Measurements from ENCODE around the gene MRPL27.

Gene MRPL27

DNA sequence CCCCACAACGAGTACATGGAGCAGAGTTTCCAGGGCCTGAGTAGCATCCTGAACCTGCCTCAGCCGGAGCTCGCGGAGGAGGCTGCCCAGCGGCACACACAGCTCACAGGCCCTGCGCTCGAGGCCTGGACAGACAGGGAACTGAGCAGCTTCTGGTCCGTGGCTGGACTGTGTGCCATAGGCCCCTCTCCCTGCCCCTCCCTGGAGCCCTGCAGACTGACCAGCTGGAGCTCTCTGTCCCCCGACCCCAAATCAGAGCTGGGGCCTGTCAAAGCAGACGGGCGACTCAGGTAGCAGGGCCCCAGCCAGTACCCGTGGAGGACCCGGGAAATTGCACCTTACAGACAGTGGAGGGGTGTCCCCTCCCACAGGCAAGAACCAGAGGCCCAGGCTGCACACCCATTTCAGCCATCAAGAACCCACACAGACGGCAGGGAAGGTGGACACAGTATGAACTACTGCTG, 13.0 kb downstream of the MRPL27 start:
- DNase-seq, result no peak

DNA sequence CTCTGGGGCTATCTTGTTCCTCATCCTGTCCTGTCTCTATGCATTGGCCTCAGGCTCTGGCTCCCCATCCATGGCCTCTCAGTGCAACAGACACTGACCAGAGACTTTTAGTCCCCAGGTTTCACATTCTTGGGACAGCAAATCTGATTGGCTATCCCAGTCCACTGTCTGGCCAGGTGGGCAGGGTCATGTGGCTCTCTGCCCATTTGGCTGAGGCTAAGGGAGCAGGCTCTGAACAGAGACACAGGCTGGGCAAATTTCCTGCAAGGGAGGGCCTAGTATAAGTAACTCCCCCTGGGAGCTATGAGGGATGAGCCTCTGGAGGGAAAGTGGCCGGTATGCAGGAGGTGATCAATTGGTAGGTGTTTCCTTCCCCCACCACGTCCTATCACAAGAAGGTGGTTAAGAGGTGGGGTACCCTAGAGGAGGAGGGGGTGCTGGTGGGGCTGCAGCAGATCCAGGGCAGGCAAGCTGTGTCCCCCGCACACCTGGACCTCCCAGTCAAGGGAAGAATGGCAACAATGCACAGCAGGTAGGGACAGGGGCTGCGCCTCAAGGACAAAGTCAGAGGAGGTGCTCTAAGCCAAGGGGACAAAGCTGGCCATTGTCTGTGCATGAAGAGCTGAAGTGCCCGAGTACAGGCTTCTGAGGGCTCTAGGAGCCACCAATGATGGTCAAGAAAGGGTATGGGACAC, 13.8 kb downstream of the MRPL27 start:
- no peak for DNase-seq

DNA sequence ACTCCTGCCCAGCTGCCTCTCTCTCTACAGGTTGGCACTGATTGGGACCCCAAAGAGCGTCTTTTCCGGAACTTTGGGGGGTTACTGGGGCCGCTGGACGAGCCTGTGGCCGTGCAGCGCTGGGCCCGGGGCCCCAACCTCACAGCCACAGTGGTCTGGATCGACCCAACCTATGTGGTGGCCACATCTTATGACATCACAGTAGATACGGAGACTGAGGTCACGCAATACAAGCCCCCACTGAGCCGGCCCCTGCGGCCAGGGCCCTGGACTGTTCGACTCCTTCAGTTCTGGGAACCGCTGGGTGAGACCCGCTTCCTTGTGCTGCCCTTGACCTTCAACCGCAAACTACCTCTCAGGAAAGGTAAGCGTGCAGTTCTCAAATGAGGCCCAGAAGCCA, 14.8 kb downstream of the MRPL27 start:
- DNase-seq, result no peak

DNA sequence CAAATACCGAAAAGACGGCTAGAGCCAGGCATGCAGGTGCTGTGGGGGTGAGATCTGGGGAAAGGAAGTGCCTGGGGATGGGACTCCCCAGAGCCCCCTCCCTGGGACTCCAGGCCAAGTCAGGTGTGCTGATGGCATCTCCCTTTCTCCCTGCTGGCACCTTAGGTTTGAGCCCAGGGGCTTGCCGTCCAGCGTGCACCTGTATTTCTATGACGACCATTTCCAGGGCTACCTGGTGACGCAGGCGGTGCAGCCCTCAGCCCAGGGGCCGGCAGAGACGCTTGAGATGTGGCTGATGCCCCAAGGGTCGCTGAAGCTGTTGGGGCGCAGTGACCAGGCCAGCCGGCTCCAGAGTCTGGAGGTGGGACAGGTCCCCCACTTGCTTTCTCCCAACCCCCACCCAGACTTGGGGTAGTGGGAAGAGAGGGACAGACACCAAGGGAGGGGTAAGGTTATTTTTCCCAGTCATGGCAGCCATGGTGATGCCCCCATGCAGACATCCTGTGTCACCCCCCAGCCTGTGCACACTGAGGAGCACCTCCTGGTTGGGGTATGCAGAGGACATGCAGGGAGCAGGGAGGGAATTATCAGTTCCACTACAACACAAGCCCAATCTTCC, 16.0 kb downstream of the MRPL27 start:
- no peak for DNase-seq

DNA sequence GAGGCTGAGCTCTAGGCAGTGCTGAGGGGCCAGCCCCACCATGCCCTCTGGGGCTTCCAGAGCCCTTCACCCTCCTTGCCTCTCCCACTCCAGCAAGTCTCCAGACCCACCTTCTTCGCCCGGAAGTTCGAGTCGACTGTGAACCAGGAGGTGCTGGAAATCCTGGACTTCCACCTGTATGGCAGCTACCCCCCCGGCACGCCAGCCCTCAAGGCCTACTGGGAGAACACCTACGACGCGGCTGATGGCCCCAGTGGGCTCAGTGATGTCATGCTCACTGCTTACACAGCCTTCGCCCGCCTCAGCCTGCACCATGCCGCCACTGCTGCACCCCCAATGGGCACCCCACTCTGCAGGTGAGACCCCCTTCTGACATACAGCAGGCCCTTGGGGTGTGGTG, 16.6 kb downstream of the MRPL27 start:
- DNase-seq, result no peak

DNA sequence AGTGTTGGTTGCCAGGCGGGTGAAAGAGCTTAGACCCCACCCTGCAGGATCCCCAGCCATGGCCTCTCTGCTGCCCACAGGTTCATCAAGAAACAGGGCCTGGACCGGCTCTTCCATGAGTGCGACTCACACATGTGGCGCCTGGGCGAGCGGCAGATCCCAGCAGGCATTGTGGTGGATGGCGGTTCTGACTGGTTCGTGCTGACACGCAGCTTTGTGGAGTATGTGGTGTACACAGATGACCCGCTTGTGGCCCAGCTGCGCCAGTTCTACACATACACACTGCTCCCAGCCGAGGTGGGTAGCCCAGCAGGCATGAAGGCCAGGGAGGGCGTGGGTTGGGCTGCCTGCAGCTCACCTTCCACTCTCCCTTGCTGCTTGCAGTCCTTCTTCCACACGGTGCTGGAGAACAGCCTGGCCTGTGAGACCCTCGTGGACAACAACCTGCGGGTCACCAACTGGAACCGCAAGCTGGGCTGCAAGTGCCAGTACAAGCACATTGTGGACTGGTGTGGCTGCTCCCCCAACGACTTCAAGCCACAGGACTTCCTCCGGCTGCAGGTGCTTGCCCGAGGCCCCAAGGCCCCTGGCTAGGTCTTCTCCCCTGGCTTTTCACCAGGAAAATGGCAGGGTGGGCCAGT, 17.2 kb downstream of the MRPL27 start:
- no peak for DNase-seq

DNA sequence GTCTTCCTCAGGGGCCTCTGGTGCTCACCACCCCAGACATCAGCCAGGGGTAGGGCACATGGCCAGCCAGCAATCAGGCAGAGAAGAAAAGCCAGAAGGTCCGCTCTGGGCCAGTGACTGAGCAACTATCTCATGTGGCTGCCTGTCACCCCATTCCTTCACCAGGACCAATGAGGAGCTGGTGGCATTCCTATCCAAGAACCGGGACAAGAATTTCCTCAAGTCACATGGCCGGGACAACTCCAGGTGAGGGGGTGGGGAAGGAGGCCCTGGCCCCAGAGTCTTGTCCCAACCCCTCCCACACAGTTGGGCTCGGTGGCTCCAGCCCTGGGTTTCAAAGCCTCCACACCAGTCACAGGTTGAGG, 17.7 kb downstream of the MRPL27 start:
- no peak for DNase-seq

DNA sequence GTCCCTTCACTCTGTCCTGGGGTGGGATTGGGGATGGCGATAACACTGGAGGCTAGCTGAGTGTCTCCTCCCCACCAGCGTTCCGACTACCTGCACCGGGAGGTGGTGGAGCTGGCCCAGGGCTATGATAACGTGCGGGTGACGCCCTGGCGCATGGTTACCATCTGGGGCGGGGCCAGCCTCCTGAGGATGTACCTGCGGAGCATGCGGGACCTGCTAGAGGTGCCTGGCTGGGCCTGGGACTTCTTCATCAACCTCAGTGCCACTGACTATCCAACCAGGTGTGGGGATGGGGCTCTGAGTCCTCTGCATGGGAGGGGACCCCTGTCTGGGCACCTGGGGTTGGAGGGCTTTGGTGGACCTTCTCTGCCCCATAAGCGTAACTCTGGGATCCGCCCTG, 18.2 kb downstream of the MRPL27 start:
- no peak for DNase-seq

DNA sequence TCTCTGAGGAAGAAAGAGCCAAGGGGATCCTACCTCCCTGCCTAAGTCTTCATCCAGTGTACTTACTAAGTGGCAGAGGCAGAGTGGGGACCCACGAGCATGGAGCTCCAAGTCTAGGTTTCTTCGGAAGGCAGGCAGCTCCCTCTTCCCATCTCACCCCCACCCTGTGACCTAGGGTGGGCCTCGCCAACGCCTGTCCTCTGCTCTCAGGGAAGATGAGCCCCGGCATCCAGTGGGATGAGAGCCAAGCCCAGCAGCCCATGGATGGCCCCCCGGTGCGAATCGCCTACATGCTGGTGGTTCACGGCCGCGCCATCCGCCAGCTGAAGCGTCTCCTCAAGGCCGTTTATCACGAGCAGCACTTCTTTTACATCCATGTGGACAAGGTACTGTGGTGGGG, 18.8 kb downstream of the MRPL27 start:
- no peak for DNase-seq

DNA sequence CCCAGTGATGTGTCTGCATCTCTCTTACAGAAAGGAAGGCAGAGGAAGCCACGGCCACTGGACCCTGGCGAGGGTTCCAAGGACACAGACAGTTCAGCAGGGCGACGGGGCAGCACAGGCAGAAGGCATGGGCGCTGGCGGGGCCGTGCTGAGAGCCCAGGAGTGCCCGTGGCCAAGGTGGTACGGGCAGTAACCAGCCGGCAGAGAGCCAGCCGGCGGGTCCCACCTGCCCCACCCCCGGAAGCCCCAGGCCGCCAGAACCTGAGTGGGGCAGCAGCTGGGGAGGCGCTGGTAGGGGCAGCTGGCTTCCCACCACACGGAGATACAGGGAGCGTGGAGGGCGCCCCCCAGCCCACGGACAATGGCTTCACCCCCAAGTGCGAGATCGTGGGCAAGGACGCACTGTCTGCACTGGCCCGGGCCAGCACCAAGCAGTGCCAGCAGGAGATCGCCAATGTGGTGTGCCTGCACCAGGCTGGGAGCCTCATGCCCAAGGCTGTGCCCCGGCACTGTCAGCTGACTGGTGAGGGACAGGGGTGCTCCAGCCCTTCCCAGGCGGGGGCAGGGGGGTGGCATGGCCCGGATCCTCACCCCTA, 19.3 kb downstream of the MRPL27 start:
- no peak for DNase-seq

DNA sequence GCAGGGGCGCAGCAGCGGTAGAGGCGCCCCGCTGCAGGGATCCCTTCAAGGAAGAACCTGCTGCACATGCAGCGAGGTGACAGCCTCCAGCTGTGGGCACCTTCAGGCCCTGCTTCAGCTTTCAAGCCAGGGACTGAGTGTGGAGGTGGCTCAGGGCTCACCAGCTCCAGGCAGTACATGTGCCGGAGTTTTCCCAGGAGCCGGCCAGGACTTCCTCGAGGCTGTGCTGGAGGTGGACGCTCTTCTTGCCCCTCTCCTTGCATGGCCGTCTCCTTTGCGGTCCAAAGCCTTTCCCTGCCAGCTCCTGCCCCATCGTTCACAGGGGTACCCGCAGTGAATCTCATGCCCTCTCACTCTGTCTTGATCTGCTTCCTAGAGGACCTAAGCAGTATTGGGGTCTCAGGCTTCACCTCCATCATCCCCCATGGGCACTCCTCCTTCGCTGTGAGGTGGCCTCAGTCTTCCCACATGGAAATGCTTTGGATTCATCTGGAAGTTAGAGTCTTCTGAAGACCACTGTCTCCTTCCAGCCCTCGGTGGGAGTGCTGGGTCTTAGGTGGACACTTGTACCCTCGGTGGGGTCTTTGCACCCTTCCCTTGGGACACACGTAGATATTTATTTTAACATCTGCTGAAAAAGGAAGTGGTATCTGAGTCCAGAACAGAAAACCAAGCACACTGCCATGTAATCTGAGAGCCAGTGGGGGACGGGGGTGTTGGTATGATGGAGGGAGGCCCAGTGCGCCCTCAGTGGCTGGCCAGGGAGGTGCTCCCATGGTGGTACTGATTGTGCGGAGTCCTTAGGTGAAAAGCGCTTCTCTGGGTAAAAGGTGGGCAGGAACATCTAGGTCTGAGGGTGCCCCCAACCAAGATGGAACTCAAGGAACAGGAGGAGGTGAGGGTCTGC, 20.0 kb downstream of the MRPL27 start:
- no peak for DNase-seq

DNA sequence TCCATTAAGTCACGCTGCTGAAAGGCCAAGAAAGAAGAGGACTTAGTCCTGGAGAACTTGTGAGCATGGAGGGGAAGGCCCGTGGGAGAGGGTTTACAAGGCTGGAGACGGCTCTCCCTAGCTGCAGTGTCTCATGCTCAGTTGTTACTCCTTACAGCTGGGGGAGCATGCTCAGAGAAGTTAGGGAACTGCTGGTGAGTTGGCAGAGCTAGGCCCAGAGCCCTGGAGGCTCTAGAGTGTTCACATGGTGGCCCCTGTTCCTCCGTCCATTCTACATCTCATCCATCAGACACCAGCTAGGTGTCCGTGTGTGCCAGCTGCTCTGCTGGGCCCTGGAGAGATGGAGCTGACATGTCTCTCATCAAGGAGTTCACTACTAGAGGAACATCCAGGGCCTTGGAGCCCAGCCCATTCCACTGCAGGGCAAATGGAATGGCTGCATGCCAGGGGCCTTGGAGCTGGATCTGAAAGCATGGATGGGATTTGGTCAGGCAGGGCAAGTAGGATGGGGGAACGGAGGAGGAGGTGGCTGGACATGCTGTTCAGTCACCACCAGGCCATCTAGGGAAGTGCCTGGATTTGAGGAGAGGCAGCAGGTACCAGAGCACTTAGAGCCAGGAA, 20.8 kb downstream of the MRPL27 start:
- no peak for DNase-seq

DNA sequence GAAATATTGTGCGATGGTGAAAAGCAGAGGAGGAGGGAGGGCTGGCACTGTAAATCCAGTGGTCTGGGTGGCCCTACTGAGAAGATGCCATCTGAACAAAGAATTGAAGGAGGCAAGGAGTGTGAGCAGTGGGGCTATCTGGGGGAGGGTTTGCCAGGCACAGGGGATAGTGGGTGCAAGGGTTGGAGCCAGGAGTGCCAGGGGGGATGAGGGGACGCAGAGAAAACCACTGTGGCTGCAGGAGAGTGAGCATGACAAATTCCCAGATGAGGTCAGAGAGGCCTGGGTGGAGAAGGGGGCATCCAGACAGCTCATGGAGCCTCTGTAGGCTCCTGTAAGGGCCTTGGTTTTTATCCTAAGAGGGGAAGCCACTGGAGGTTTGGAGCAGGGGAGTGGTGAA, 22.3 kb downstream of the MRPL27 start:
- DNase-seq, result no peak

DNA sequence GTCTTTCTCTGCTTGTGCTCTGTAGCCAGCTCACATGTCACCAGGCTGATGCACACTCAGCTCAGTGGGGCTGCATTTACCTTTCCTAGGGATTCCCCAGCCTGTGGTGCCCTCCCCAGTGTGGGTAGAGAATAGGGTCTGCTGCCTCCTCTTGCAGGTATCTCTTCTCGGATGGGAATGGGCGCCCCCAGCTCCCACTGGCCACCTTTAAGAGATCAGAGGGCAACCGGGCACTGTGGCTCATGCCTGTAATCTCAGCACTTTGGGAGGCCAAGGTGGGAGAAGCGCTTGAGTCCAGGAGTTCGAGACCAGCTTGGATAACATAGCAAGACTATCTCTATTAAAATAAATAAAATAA, 23.8 kb downstream of the MRPL27 start:
- no peak for DNase-seq

DNA sequence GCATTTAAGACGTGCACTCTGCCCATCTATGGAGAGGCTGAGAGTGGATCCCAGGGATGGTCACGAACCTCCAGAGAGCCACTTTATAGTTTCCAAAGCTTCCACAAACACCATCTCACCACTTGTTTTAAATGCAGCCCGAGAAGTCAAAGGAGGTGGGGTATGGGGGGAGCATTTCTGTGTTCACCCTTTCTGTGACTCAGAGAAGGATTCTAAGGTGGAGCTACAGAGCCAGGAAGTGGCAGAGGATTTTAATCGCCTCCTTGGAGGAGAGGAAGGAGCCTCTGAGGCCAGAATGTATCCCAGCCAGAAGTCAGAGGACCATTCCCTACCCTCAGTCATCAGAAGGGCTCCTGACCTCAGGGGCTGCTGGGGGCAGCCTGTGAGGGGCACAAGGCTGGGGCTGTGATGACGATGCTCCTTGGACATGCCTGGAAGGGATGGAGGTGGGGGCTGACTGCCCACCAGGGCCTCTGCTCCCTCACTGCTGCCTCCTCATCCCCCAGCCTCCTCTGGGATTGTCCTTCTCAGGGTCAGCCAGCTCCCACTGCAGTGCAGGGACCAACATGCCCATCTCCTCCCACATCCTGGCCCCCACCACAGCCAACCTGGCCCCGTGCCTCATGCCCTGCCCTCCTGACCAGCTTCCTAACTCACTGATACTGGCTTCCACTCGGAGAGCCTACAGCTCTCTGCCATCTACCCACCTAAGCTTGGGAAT, 24.3 kb downstream of the MRPL27 start:
- DNase-seq, result no peak

DNA sequence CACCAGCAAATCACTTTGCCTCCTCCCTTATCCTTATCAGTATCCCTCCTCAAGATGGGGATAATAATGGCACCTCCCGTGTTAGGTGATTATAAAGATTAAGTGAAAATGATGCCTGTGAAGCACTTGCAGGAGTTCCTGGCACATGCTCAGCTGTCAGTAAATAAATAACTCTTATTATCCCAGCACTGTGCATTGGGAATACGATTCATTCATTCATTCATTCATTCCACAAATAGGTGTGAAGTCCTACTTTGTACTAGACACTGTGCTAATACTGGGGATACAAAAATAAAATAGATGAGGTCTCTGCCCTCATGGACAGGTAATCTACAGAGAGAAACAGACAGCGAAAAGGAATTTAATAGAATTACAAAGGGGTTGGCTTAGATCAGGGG, 25.1 kb downstream of the MRPL27 start:
- no peak for DNase-seq

DNA sequence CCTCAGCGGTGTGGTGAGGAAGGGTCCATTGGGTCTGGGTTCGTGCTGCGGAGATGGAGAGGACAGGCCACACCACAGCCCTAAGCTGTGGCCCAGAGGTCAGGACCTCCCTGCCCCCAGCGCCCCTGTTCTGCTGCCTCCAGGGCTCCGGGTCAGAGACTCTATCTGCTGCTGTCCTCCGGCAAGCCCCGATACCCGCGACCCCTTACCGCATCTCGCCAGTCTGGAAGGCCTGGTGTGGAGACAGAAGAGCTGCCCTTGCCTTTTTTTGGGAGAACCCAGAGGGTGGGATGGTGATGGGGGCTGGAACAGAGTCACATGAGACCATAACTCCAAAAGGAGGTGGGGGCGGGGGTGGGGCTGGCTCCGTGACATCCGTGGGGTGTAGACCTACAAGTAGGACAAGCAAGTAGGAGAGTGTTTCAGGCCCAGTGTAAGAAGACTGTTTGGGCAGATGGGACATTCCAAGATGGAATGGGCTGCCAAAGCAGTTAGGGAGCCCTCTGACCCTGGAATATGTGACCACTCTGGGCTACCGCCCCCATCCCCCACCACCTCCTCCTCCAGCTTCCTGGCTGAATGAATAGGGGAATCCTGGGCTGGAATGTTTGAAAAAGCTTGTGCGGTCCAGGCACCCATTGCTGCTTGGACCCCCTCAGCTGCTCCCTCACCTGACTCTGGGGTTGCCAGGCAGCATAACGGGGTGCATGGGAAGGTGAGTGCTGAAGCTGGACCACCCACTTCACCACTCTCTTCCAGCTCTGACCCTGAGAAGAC, 25.7 kb downstream of the MRPL27 start:
- no peak for DNase-seq

DNA sequence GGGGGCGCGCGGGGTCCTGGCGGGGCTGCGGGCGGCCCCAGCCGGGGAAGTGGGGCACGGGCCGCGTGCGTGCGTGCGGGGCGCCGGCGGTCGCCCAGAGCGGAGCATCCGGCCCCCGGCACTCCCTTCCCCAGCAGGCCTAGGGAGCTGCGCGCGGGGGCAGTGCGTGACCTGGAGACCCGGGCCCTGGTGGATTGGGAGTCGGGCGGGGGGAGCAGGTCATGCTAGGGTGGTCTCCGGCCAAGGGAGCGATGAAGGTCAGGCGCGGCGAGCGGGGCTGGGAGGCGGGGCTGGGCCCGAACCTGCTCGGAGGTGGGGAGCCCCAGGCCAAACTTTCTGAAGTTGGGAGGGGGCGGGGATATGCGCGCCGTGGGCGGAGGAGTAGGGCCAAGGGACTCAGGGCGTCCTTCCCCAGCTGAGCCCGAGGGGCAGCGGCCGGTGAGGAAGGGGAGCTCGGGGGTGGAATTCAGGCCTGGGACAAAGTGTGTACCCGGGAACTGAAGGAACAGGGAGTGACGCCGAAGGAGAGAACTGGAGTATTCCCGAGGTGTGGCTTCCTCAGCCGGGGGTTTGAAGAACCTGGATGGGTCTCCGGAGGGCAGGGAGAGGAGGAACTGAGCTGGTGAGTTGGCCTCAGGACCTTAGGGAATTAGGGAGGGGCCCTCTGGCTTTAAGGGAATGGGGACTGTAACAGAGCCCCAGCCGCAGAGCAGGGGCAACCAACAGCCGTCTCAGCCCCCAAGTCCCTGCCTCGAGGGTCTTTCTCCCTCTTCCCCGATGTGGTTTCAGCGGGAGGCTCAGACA, 26.5 kb downstream of the MRPL27 start:
- no peak for DNase-seq

DNA sequence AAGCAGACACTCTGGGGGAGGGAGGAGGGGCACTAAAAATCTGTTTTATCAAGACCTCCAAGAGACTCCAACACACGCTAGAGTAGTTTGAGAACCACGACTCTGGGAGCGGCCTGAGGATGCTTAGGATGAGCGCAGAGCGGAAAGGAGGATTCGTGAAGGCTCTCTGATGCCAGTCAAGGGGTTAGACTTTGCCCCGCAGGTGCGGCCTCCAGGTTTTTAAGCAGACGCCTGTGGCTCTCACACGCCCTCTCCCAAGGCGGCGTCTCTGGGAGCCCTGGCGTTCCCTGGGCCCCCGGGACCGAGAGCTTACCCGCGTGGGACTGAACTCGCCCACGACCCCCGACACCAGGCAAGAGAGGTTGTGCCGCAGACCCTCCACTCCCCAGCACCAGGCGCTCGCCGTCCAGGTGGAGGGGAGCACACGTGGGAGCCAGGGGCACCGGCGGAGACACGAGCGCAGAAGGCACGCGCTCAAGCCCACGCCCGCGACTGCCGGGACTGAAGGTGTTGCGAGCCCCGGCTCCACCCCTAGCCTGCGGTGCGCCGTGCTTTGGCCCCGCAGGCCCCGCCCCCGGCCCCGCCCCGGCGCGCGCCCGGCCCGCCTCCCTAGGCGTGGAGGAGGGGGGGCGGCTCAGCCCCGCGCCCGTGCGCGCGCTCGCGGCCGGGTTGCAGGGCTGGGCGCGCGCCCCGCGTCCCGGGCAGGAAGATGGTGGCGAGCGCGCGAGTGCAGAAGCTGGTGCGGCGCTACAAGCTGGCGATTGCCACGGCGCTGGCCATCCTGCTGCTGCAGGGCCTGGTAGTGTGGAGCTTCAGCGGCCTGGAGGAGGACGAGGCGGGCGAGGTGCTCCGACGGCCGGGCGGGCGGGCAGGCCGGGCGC, 27.3 kb downstream of the MRPL27 start, which contains the start of gene XYLT2:
TSS of gene XYLT2 (plus strand) at position 695 of the 881 bp plus-strand sequence. CDS start at position 710, 15 bp downstream.
- peak; percentile 72 for DNase-seq
